GM13977 (cell line): ENCODE data around the gene IRAK2.
"Not testable (repeated sequence)": the region's sequence is repeated elsewhere in the genome, so short reads cannot be mapped to it uniquely, and the experiment has no call there.

Source experiments
- DNase-seq: peaks from one replicate; pipeline ENCODE4 v3.0.0; 2012; ENCODE audit warnings: low spot score
- CTCF ChIP-seq: IDR thresholded peaks from 2 replicates; pipeline ENCODE4 v1.5.1; 2012; ENCODE audit warnings: mild to moderate bottlenecking, control low read depth; ENCODE audit not compliant: insufficient read depth; ENCODE audit errors: extremely low read depth, missing control alignments
- in situ Hi-C: fragments of 300-500 bp; cut with MboI; formaldehyde crosslinking; loops from one replicate; pipeline ENCODE4 v1.12.0; 2022; ENCODE audit warnings: low sequenced_read_pairs, low pct_unique_long_range_greater_than_20kb, mixed read lengths, inconsistent platforms; ENCODE audit not compliant: unreplicated experiment

IRAK2 gene

DNA sequence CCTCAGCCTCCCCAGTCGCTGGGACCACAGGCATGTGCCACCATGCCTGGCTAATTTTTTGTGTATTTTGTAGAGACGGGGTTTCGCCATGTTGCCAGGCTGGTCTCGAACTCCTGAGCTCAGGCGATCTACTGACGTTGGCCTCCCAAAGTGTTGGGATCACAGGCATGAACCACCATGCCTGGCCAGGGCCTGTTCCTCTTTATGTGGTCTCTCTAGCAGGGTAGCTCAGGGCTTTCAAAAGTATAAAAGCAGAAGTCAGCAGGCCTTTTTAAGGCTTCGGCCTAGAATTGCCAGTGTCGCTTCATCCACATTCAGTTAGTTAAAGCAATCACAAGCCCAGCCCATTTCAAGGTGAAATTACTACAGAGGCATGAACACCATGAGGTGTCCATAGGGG, 15.5 kb upstream of the IRAK2 start:
- no peak for DNase-seq
- in situ Hi-C loops = no loop called here
- no peak for TF ChIP-seq CTCF

- DNase-seq = no peak
- TF ChIP-seq CTCF = no peak
- in situ Hi-C loops = no loop called here
Observed at GRCh38 chr3:10150987-10151386, 13.7 kb upstream of the IRAK2 start.

- in situ Hi-C loops = no loop called here
- no peak for DNase-seq
- no peak for TF ChIP-seq CTCF
Observed at GRCh38 chr3:10154335-10155122, 10.2 kb upstream of the IRAK2 start.

DNA sequence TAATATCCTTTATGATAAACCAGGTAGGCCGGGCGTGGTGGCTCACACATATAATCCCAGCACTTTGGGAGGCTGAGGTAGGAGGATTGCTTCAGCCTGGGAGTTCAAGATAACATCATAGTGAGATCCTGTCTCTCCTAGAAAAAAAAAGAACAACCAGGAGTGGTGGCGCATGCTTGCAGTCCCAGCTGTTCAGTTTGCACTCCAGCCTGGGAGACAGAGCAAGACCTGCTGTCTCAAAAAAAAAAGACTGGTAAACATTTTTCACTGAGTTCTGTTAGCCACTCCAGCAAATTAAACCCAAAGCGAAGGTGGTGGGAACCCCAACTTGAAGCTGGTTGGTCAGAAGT, 9.6 kb upstream of the IRAK2 start:
- no peak for DNase-seq
- in situ Hi-C loops = no loop called here
- TF ChIP-seq CTCF = no peak

DNA sequence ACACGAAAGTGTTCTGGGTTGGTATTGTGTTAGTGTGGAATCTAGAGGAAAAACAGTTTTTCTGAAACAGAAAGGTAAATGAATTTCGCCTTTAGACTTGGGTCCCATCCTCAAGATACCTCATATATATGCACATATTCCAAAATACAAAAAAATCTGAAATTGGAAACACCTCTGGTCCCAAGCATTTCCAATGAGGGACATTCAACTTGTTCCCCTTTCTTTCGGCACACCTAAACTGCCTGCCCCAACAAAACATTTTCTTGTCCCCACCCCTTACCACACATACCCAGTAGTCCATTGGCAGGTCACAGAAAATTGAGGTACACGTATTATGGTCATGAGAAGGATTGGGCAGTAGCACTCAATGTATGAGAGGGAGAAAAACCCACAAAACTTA, 9.1 kb upstream of the IRAK2 start:
- no peak for TF ChIP-seq CTCF
- in situ Hi-C loops = no loop called here
- DNase-seq = no peak

- in situ Hi-C loops = no loop called here
- TF ChIP-seq CTCF = no peak
- no peak for DNase-seq
Observed at GRCh38 chr3:10157031-10157430, 7.7 kb upstream of the IRAK2 start.

DNA sequence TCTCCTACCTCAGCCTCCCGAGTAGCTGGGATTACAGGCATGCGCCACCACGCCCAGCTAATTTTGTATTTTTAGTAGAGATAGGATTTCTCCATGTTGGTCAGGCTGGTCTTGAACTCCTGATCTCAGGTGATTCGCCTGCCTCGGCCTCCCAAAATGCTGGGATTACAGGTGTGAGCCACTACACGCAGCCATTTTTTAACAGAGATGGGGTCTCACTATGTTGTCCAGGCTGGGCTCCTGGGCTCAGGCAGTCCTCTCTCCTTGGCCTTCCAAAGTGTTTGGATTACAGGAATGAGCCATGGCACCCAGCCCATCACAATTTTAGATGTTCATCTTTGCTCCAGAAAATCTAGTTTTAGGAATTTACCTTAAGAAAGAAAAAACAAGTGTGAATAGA, 6.2 kb upstream of the IRAK2 start:
- in situ Hi-C loops, DNase-seq: not testable (repeated sequence)
